CD1c-positive myeloid dendritic cell (primary cell): Measurements from ENCODE around the gene CHTF8.

Experiments used
- DNase-seq: peaks from one replicate; pipeline ENCODE4 v3.0.0-alpha.2; 2016; ENCODE audit errors: extremely low spot score

CHTF8 gene

GRCh38 chr16:69113216-69113615 is 19.2 kb downstream of the CHTF8 start:
- DNase-seq = no peak

GRCh38 chr16:69112285-69113129 is 19.9 kb downstream of the CHTF8 start:
- peak; percentile 46 for DNase-seq

GRCh38 chr16:69111876-69112230 is 20.5 kb downstream of the CHTF8 start:
- no peak for DNase-seq

- DNase-seq = no peak
Observed at GRCh38 chr16:69111216-69111875, 21.0 kb downstream of the CHTF8 start.

- no peak for DNase-seq
Observed at GRCh38 chr16:69110406-69110805, 22.0 kb downstream of the CHTF8 start.

- no peak for DNase-seq
Observed at GRCh38 chr16:69109486-69110270, 22.7 kb downstream of the CHTF8 start.

- DNase-seq = no peak
Observed at GRCh38 chr16:69108905-69109252, 23.5 kb downstream of the CHTF8 start.

GRCh38 chr16:69108064-69108904 is 24.1 kb downstream of the CHTF8 start:
- no peak for DNase-seq

- no peak for DNase-seq
Observed at GRCh38 chr16:69107316-69107962, 24.9 kb downstream of the CHTF8 start.

- DNase-seq = no peak
Observed at GRCh38 chr16:69106491-69107315, 25.7 kb downstream of the CHTF8 start.

GRCh38 chr16:69105501-69106361 is 26.7 kb downstream of the CHTF8 start, which contains the start of gene HAS3:
Gene HAS3, plus strand, starts transcription at chr16:69105653. Its CDS starts 3,743 bp downstream, at chr16:69109396.
- peak; percentile 18 for DNase-seq

GRCh38 chr16:69100071-69100691 is 32.2 kb downstream of the CHTF8 start:
- no peak for DNase-seq

- no peak for DNase-seq
Observed at GRCh38 chr16:69095193-69095592, 37.2 kb downstream of the CHTF8 start.

GRCh38 chr16:69094501-69094900 is 37.9 kb downstream of the CHTF8 start:
- DNase-seq = no peak

- no peak for DNase-seq
Observed at GRCh38 chr16:69093974-69094373, 38.4 kb downstream of the CHTF8 start.

- DNase-seq = no peak
Observed at GRCh38 chr16:69089091-69089910, 43.1 kb downstream of the CHTF8 start.

GRCh38 chr16:69088684-69089083 is 43.7 kb downstream of the CHTF8 start:
- no peak for DNase-seq

- DNase-seq = no peak
Observed at GRCh38 chr16:69087161-69087581, 45.2 kb downstream of the CHTF8 start.
